H1 (cell line): ENCODE measurements around the gene PLCB3. TPM values are rescaled to one million over a fixed set of nuclear protein-coding genes. Genes with fewer than 3 reads are reported as not detected.

ENCODE experiments used
- CHD1 ChIP-seq: IDR thresholded peaks from 2 replicates; pipeline ENCODE4 v1.6.1; 2012; ENCODE audit warnings: low read depth, low read length, improper control_type of control experiment
- SAP30 ChIP-seq: fragments of 300-600 bp; sonication (generic); IDR thresholded peaks from 2 replicates; pipeline ENCODE4 v1.7.1; 2012; ENCODE audit warnings: low read length, moderate library complexity, mild to moderate bottlenecking, inconsistent platforms; ENCODE audit not compliant: insufficient read depth, insufficient replicate concordance
- SIX5 ChIP-seq: IDR thresholded peaks from 2 replicates; pipeline ENCODE4 v1.6.1; 2011; ENCODE audit warnings: mild to moderate bottlenecking, low read depth, low read length
- SP4 ChIP-seq: IDR thresholded peaks from 2 replicates; pipeline ENCODE4 v1.6.1; 2012; ENCODE audit warnings: low read length, inconsistent platforms
- polyA plus RNA-seq, 7 experiments: library from polyadenylated mRNA; depleted of rRNA in 3 of 7; stranded (reverse) in 5 of 7; unstranded in 2 of 7; fragments of >200 nt in 5 of 7; fragments of 200-250 nt in 2 of 7; gene quantifications; 1 replicate in 5 of 7; 2 replicates in 1 of 7; 4 replicates in 1 of 7; pipeline versions ENCODE4 v1.2.1 to v1.2.3, GENCODE V29; 2011 to 2013; ENCODE audit warnings: missing spikeins in 2 of 7, mixed read lengths in 2 of 7
- total RNA-seq: library from RNA; stranded (reverse); fragmentation: NEBNext Ultra II Directional; extraction: Animal tissue kit (Norgen Biotek cat#: 25700); gene quantifications from 2 replicates; pipeline ENCODE4 v1.2.1, GENCODE V29; 2021
- TF ChIP-seq, protein P1 (sequence below): IDR thresholded peaks from 2 replicates; pipeline ENCODE4 v1.6.1; 2012; ENCODE audit warnings: inconsistent platforms

PLCB3 gene
- total and polyA plus RNA-seq, 2 of the 8 experiments (the other 6 are each of a cell fraction or from before 2014, with no cell fraction given), result 47.2 to 104 TPM

GRCh38 chr11:64224891-64225607 lies 26.3 kb upstream of the PLCB3 start (continued):
- TF ChIP-seq SP4 (no peak), SAP30 (no peak), CHD1 (no peak), SIX5 (no peak)
- TF ChIP-seq, protein P1, sequence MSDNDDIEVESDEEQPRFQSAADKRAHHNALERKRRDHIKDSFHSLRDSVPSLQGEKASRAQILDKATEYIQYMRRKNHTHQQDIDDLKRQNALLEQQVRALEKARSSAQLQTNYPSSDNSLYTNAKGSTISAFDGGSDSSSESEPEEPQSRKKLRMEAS, result no peak
- TF ChIP-seq, all 59 proteins: peak for 0
